Measurements from ENCODE around the gene ZBTB20. TPM values are rescaled to one million over a fixed set of nuclear protein-coding genes. Genes with fewer than 3 reads are reported as not detected.

ZBTB20 gene
- total and polyA plus RNA-seq, 2 of the 4 experiments (the other 2 are of a cell fraction) = 0.75 to 14.7 TPM

DNA sequence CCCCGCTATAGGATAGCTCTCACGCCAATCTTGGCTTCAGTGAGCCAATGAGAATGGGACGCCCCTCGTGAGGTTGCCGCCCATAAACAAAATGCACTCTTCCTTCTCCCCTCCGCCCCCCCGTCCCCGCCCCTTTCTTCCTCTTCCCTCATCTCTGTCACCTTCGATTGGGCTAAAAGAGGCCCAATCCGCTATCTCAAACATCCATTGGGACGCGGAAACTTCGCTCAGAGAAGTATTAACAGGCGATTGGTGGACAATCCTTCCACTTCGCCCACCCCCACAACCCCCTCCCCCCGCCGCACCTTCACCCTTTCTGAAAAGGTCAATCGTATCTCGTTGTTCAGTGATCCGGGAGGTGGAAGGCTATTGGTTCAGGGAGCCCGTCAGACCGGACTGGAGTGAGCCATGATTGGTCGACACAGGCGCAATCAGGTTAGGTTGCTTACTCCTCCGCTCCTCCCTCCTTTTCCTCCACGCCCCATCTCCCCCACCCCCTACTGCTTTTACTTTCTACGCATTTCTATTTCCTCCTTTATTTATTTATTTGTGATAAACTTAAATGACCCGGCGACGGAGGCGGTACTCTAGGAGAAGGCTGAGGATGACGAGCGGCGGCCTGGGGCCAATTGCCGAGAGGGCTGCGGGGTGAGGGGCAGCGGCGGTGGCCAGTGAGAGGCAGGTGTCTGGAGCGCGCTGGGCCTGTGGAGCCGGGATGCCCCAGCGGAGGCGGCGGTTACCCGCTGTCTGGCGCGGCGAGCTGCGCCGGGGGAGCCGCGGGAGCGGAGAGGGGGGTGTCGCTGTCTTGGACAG lies 447 bp upstream of the ZBTB20 start:
- no peaks in the 10 kb centered on the region for H3K36me3 ChIP-seq (ENCODE audit: control insufficient read depth, insufficient read depth, low read length)
- no peak overlapping the region for H2BK20ac ChIP-seq (ENCODE audit: low read depth, low read length)
- H3K27ac ChIP-seq (ENCODE audit: insufficient read depth, low read length) = peak overlapping the region; percentile 81
- peak overlapping the region; percentile 54; the same call in 1 of the 2 replicates for H3K23ac ChIP-seq (ENCODE audit: low read depth, low read length)
- H3K4me2 ChIP-seq (ENCODE audit: low read depth, low read length) = peak overlapping the region; percentile 96
- 0 out of 2 replicates have a peak overlapping the region, but pooled peaks have one; percentile 52 for H3K56ac ChIP-seq (ENCODE audit: extremely low read depth, insufficient read depth, low read length)
- DNase-seq = peak; percentile 100
- H3K27me3 ChIP-seq (ENCODE audit: control insufficient read depth, insufficient read depth, low read length) = no peaks in the 10 kb centered on the region
- H3K9me1 ChIP-seq (ENCODE audit: insufficient read depth, low read length) = no peaks in the 10 kb centered on the region; the same call in 1 of the 2 replicates
- H4K91ac ChIP-seq (ENCODE audit: insufficient read depth, low read depth, low read length) = no peak overlapping the region; the same call in 1 of the 2 replicates
- H2BK15ac ChIP-seq (ENCODE audit: low read depth, low read length) = no peak overlapping the region; the same call in 2 of the 3 replicates
- peak overlapping the region; percentile 96 for H2AFZ ChIP-seq (replicated peaks; ENCODE audit: low read length, poor library complexity)
- dilution Hi-C loops (cut with HindIII; ENCODE audit: low sequenced_read_pairs, unreplicated experiment) (no loop called here), in situ Hi-C loops (cut with MboI; ENCODE audit: low sequenced_read_pairs) (no loop called here), intact Hi-C loops (cut with micrococcal nuclease) (loop anchor here (1.0 to 5.0 kb wide), 4 partner anchors 105 to 765 kb away; no protein-coding TSS in a partner anchor)
- peak overlapping the region; percentile 63 for H3K9ac ChIP-seq (ENCODE audit: low read depth, low read length)
- no peak overlapping the region for H2AK5ac ChIP-seq (ENCODE audit: low read depth, low read length)
- peak overlapping the region; percentile 61 for H3K4ac ChIP-seq (ENCODE audit: low read depth, low read length)
- H2BK120ac ChIP-seq (ENCODE audit: low read depth, low read length) = 0 out of 2 replicates have a peak overlapping the region, but pooled peaks have one; percentile 23
- BruUV-seq (replicated peaks) = no TSS peak
- peak overlapping the region; percentile 86 for H2AK9ac ChIP-seq (replicated peaks; ENCODE audit: low read depth, low read length, poor library complexity)
- POLR2A ChIA-PET (ENCODE audit: unreplicated experiment) = interaction anchor here (0.5 kb wide), 1 partner anchor 105 kb away, joined by 3 read pairs; no protein-coding TSS in a partner anchor
- H3K4me1 ChIP-seq (ENCODE audit: control insufficient read depth, insufficient read depth, low read length) = no peaks in the 10 kb centered on the region
- ATAC-seq (ENCODE audit: low read depth) = peak; percentile 84
- H3K4me3 ChIP-seq (ENCODE audit: insufficient read depth, low read depth, low read length) = peak overlapping the region; percentile 82
- peak overlapping the region; percentile 60; the same call in 1 of the 2 replicates for H4K5ac ChIP-seq (ENCODE audit: low read depth, low read length)
- H3K18ac ChIP-seq (ENCODE audit: low read depth, low read length) = peak overlapping the region; percentile 12; the same call in 1 of the 2 replicates
- peak overlapping the region; percentile 89 for H2BK5ac ChIP-seq (ENCODE audit: low read depth, low read length, poor library complexity, severe bottlenecking)
- 0% methylated on average over 4 of the region's 54 CpGs; no CpG with 5 or more reads in 1 of the 2 experiments for WGBS, 2 experiments (ENCODE audit: extremely low coverage in 2 of 2, insufficient read length in 1 of 2)
- CTCF ChIA-PET = no interaction called here
- H3K14ac ChIP-seq (replicated peaks; ENCODE audit: low read depth, low read length) = 0 out of 2 replicates have a peak overlapping the region, but pooled peaks have one; percentile 14
- peak overlapping the region; percentile 14 to 63; a peak in 1 of 4 replicates for H4K8ac ChIP-seq (ENCODE audit: low read depth in 2 of 2, low read length in 2 of 2)
- peaks cover 0 to 11% of the 10 kb centered on the region in 2 experiments; a peak in 2 of 4 replicates for H3K79me1 ChIP-seq (ENCODE audit: low read depth in 1 of 2, low read length in 2 of 2)
- H3K9me3 ChIP-seq (ENCODE audit: control insufficient read depth, insufficient read depth, low read length) = no peaks in the 10 kb centered on the region
- H4K20me1 ChIP-seq (ENCODE audit: insufficient read depth, low read length) = no peaks in the 10 kb centered on the region
- TF ChIP-seq RAD21 (IDR thresholded peaks at IDR 0.05; ENCODE audit: low read length) (no peak; the same call in 1 of the 2 replicates), NFE2L2 (IDR thresholded peaks at IDR 0.05; ENCODE audit: low read depth, low read length) (no peak), MAFK (IDR thresholded peaks at IDR 0.05; ENCODE audit: low read depth, low read length) (no peak), BHLHE40 (IDR thresholded peaks at IDR 0.05; ENCODE audit: low read depth, low read length) (no peak), MXI1 (IDR thresholded peaks at IDR 0.05; ENCODE audit: borderline replicate concordance, low read depth, low read length) (peak; percentile 41; the same call in 1 of the 2 replicates), CEBPB (IDR thresholded peaks at IDR 0.05; ENCODE audit: low read depth, low read length) (no peak), MAZ (IDR thresholded peaks at IDR 0.05; ENCODE audit: borderline replicate concordance, low read depth, low read length) (peak; percentile 30), FOS (IDR thresholded peaks at IDR 0.05; ENCODE audit: low read depth, low read length) (peak; percentile 43; the same call in 1 of the 2 replicates), POLR2A (IDR thresholded peaks at IDR 0.05; ENCODE audit: low read depth, low read length) (peak; percentile 89), RCOR1 (IDR thresholded peaks at IDR 0.05; ENCODE audit: insufficient replicate concordance, low read length) (no peak), RFX5 (IDR thresholded peaks at IDR 0.05; ENCODE audit: low read depth, low read length) (0 out of 2 replicates have a peak, but pooled peaks have one; percentile 5), SMC3 (IDR thresholded peaks at IDR 0.05; ENCODE audit: low read depth, low read length) (no peak)
- TF ChIP-seq, protein P1, sequence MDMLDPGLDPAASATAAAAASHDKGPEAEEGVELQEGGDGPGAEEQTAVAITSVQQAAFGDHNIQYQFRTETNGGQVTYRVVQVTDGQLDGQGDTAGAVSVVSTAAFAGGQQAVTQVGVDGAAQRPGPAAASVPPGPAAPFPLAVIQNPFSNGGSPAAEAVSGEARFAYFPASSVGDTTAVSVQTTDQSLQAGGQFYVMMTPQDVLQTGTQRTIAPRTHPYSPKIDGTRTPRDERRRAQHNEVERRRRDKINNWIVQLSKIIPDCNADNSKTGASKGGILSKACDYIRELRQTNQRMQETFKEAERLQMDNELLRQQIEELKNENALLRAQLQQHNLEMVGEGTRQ (IDR thresholded peaks at IDR 0.05; ENCODE audit: low read depth, low read length) = peak; percentile 34
- TF ChIP-seq, protein P2, sequence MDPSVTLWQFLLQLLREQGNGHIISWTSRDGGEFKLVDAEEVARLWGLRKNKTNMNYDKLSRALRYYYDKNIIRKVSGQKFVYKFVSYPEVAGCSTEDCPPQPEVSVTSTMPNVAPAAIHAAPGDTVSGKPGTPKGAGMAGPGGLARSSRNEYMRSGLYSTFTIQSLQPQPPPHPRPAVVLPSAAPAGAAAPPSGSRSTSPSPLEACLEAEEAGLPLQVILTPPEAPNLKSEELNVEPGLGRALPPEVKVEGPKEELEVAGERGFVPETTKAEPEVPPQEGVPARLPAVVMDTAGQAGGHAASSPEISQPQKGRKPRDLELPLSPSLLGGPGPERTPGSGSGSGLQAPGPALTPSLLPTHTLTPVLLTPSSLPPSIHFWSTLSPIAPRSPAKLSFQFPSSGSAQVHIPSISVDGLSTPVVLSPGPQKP (IDR thresholded peaks at IDR 0.05; ENCODE audit: borderline replicate concordance, low read depth, low read length) = no peak

Data from IMR-90 (cell line).